GM18867 (cell line): ENCODE data around the gene PIPOX.
"Not testable (repeated sequence)": the region's sequence is repeated elsewhere in the genome, so short reads cannot be mapped to it uniquely, and the experiment has no call there.

Source experiments
- ATAC-seq: cut with Tn5 transposase; IDR thresholded peaks from one replicate; pipeline ENCODE4 v1.9.1; 2021; ENCODE audit warnings: mild to moderate bottlenecking, moderate library complexity; ENCODE audit not compliant: unreplicated experiment

PIPOX gene

GRCh38 chr17:29074488-29074887 lies 31.5 kb downstream of the PIPOX start:
- ATAC-seq: no peak

GRCh38 chr17:29076087-29076486 lies 33.1 kb downstream of the PIPOX start:
- no peak for ATAC-seq

GRCh38 chr17:29076722-29077121 lies 33.8 kb downstream of the PIPOX start:
- no peak for ATAC-seq

- no peak for ATAC-seq
Measured at GRCh38 chr17:29077320-29077719, 34.4 kb downstream of the PIPOX start.

- no peak for ATAC-seq
Measured at GRCh38 chr17:29078183-29079045, 35.5 kb downstream of the PIPOX start.

- no peak for ATAC-seq
Measured at GRCh38 chr17:29079433-29079832, 36.5 kb downstream of the PIPOX start.

- ATAC-seq: no peak
Measured at GRCh38 chr17:29079887-29080286, 36.9 kb downstream of the PIPOX start.

GRCh38 chr17:29080323-29080722 lies 37.4 kb downstream of the PIPOX start:
- no peak for ATAC-seq

GRCh38 chr17:29080965-29081364 lies 38.0 kb downstream of the PIPOX start:
- ATAC-seq: no peak

- no peak for ATAC-seq
Measured at GRCh38 chr17:29084541-29085146, 41.7 kb downstream of the PIPOX start.

GRCh38 chr17:29085223-29085622 lies 42.3 kb downstream of the PIPOX start:
- no peak for ATAC-seq

- ATAC-seq: no peak
Measured at GRCh38 chr17:29086628-29087332, 43.8 kb downstream of the PIPOX start.

- ATAC-seq: not testable (repeated sequence)
Measured at GRCh38 chr17:29088782-29089181, 45.8 kb downstream of the PIPOX start.

- no peak for ATAC-seq
Measured at GRCh38 chr17:29089601-29090044, 46.7 kb downstream of the PIPOX start.

- ATAC-seq: no peak
Measured at GRCh38 chr17:29090108-29090507, 47.2 kb downstream of the PIPOX start.

GRCh38 chr17:29090750-29091605 lies 48.0 kb downstream of the PIPOX start:
- no peak for ATAC-seq

GRCh38 chr17:29091606-29092289 lies 48.8 kb downstream of the PIPOX start:
- no peak for ATAC-seq

GRCh38 chr17:29093090-29093871 lies 50.3 kb downstream of the PIPOX start:
- no peak for ATAC-seq

- ATAC-seq: no peak
Measured at GRCh38 chr17:29094101-29094708, 51.3 kb downstream of the PIPOX start.
